GM12872 (cell line): ENCODE results near the gene ANKIB1.

Source experiments
- TF ChIP-seq, protein P1 (sequence below): IDR thresholded peaks from 3 replicates; pipeline ENCODE4 v1.5.1; 2011; ENCODE audit warnings: low read depth, mild to moderate bottlenecking, low read length, moderate library complexity; ENCODE audit not compliant: insufficient read depth

ANKIB1 gene

DNA sequence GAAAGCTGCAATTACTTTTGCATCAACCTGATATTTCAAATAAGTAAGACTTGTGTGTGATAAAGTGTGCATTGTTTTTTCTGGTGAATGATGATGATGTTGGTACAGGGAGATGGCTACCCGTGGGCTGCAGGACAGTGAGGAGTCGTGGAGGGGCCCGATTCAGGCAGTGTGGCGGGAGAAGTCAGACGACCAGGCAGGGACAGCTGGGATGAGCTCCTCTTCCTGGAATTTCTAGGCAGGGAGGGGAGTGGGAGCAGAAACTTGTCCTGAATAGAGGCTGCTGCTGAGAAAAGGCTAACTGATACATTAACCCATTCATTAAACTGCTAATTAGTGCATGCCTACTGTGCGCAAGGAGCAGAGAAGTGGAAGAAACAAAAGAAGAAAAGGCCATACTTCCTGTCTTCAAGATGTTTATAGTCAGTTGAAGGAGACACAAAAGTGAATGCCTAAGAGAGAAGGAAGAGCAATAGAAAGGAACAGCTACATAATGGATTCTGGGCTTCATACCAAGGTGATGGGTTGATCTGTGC is 192.2 kb downstream of the ANKIB1 start:
- TF ChIP-seq, protein P1, sequence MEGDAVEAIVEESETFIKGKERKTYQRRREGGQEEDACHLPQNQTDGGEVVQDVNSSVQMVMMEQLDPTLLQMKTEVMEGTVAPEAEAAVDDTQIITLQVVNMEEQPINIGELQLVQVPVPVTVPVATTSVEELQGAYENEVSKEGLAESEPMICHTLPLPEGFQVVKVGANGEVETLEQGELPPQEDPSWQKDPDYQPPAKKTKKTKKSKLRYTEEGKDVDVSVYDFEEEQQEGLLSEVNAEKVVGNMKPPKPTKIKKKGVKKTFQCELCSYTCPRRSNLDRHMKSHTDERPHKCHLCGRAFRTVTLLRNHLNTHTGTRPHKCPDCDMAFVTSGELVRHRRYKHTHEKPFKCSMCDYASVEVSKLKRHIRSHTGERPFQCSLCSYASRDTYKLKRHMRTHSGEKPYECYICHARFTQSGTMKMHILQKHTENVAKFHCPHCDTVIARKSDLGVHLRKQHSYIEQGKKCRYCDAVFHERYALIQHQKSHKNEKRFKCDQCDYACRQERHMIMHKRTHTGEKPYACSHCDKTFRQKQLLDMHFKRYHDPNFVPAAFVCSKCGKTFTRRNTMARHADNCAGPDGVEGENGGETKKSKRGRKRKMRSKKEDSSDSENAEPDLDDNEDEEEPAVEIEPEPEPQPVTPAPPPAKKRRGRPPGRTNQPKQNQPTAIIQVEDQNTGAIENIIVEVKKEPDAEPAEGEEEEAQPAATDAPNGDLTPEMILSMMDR = no peak

DNA sequence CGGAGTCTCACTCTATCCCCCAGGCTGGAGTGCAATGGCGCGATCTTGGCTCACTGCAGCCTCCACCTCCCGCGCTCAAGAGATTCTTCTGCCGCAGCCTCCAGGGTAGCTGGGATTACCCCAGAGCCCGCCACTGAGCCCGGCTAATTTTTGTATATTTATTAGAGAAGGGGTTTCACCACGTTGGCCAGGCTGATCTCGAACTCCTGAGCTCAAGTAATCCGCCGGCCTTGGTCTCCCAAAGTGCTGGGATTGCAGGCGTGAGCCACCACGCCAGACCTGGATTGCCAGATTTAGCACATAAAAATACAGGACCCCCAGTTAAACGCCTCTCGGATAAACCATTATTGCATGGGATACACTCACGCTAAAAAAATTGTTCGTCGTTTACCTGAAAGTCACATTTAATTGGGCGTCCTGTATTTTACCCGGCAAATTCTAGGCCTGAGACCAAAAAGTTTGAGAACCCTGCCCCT is 201.1 kb downstream of the ANKIB1 start:
- TF ChIP-seq, protein P1 = no peak; the same call in 2 of the 3 replicates

DNA sequence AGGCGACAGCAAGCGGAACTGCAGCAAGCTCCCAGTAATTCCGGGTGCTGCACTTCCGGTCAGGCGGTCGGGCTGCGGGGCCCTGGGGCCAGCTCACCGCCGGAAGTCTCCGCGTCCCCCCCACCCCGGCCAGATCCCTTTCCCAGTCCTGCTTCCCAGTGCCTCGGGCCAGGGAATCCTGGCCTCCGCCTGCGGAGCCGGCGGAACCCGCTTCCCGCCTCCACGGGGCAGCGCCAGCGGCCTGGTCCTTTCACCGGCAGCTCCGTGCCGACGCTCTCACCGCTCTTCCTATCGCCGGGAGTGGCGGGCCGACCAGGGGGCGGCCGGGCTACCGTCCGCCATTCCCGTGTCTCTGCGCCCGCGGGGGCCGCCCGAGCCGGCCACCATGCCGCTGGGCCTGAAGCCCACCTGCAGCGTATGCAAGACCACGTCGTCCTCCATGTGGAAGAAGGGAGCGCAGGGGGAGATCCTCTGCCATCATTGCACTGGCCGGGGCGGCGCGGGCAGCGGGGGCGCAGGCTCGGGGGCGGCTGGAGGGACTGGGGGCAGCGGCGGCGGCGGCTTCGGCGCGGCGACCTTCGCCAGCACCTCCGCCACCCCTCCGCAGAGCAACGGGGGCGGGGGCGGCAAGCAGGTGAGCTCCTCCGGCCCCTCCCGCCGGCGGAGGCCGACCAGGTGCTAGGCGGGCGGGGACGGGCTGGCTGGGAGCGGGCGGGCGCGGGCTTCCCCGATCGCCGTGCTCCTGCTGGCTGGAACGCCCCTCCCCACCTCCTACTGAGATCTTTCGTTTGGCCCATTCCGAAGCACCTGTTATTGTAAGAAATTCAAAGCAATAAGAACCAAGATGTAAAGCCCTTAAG is 201.8 kb downstream of the ANKIB1 start, which contains the start of gene GATAD1:
GATAD1 (plus strand) TSS at position 138 of the 860 bp plus-strand sequence; CDS start at position 386, 248 bp downstream.
- TF ChIP-seq, protein P1 = peak; percentile 90; the same call in 2 of the 3 replicates

DNA sequence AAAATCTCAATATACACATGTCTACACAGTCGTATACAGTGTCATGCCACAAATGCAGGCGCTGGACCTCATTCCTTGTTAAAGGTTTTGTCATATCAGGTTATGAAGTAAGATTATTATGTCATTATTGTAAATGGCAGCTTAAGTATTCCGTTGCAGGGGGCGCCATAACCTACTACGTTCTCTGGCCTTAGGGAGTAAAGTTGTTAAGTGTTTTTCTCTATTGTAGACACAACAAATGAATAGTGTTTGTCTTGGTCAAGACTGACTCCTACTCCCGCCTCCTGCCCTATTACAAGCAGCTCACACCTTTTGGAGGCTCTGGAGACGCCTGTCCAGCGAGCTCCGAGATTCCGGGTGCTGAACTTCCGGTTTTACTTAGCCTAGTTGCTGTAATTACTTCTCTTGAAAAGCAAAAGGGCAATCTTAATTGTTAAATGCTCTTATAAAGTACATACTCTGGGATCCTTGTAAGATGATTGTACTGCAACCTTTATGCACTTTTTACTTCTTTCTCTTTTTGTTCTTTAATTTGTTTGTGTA is 202.5 kb downstream of the ANKIB1 start:
- TF ChIP-seq, protein P1 = peak; percentile 53
